Activated CD4-positive, alpha-beta T cell treated with anti-CD3 and anti-CD28 coated beads, Interleukin-2, amount 50 U/mL, for 16 hours (primary cell): Measurements from ENCODE around the gene MRPL39.
A peak's percentile ranks its signal among the peaks of the same experiment; 100 is the strongest.

Source experiments
- DNase-seq: peaks from one replicate; pipeline ENCODE4 v3.0.0-alpha.2; 2020

MRPL39 gene

DNA sequence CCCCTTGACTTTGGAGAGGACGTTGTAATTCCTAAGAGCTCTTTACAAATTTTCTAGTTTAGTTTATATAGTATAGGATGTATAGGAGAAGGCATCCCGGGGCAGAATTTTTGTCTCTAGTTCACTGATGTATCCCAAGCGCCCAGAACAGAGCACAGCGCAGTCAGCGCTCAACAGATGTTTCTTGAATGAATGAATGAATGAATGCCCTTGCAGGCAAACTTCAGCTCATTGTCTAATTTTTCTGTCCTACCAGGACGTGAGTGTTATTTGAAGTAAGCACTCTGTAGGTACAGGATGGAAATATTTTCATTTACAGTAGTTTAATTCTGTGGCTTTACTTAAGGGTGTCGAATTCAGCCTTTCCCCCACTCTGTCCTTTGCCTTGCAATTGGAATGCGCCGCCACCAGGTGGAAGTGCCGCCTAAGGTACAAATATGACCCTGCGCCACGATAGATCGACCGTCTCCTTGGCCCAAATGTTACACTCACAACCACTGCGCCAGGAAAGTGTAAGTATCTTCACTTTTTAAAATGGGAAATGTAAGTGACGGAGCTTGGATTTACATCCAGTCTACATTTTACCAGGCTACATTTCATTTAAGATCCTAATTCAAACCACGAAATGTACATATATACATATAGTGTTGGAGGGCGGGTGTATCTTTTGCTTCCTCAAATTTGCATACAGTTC lies 910 bp upstream of the MRPL39 start:
- peak; percentile 84 for DNase-seq

DNA sequence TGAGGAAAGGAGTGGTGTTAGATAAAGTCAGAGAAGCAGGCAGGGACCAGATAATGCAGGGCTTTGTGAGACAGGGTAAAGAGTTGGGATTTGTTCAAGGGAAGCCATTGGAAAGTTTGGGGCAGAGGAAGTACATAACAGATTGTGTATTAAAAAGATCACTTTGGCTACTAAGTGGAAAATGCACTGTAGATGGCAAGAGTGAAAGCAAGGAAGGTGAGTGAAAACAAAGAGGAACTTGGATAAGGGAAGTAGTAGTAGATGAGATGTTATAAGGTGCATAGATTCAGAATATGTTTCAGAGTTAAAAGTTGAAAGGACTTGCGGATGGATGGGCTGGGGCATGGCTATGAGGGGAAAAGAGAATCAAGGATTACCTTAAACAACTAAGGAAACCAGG lies 17.4 kb downstream of the MRPL39 start:
- no peak for DNase-seq

DNA sequence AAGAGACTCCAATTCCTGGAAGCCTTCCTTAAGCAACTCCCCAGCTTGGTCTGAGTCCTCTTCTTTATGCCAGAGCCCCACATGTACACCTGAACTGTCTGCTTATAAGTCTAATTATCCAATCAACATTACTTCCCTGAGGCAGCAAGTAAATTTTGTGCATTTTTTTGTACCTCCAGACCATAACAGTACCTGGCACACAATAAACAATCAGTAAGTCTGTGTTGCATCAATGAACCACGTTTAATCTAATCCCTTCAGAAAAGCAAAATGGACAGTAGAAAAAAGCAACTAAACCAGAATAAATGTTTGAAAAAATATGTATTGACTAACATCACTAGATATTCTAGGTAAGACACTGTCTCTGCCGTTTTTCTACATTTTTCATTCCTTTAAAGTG lies 20.5 kb downstream of the MRPL39 start:
- no peak for DNase-seq

DNA sequence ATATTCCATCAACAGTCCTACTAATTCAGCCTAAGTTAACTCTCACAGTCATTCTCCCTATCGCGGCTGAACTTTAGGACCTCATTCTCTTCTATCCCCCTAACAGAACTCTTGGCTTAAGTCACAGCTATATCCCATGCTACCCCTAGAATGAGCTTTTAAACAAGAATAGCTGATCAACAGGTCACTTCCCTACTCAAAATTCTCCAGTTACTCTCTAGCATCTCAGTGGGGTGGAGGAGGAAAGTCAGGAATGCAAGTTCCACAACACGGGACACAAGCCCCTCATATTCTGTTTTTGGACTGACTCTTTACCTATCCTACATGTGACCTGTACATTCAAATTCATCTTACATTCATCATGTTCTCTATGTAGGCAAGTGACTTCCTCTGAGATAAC lies 21.0 kb downstream of the MRPL39 start:
- DNase-seq: no peak

DNA sequence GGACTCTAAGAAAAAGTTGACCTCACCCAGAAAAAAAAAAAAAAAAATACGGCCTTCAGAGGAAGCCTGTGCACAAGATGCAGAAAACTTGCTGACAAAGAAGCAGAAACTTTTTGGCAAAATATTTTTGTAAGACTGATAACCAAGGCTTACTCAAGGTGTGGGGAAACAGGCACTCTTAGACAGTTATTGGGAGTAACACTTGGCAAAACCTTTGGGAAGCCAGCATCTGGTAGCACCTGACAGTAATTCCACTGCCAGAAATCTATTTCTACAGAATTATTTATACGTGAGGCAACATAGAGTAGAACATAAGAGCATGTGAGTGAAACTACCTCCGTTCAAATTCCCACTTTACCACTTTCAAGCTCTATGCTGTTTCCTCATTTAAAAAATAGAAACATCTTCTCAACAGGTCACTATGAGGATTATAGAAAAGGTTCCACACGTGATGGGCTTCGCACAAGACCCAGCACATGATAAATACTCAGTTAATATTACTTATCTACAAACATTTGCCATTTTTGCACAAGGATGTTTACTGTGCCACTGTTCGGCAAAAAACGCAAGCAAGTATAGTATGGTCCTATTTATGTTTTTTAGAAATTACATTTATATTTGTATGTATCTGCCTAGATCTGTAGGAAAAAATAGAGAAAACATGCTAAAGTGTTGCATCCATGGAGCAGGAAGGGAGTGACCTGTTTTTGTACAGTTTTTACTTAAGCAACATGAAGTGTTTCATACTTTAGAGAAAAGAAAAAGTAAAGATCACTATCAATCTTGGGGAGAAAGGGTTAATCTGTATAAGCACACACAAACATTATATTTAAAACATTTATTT lies 22.2 kb downstream of the MRPL39 start:
- DNase-seq: no peak

DNA sequence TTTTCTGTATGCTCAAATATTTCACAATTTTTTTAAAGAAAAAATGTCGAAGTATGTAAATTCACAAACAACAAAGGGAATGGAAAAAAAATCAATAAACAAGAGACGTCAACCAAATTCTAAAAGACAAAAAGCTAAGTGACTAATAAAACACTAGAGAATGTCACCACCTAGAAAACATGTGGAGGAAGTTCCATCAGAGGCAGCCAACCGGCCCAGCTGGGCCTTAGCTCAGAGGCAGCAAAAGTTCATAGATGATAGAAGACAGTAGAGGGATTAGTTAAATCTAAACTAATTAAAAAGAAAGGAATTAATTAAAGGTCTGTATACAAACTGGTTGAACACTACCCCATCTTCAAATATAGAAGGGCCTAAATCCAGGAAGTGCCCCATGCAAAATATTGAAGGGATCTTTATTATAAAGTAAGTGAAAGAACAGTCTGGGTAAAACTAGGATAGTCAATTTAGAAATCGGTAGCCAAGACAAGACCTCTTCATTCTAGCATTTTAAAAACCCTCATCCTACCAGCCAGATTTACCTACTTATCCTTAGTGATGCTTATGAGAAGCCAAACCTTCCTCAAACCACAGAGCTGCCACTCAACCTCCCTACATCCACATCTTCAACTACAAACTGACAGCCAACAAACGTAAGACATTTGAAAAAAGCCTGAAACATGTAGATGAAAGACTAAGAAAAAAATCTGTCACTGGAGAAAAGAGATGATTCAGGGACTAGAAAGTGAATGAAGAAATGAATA lies 23.7 kb downstream of the MRPL39 start:
- DNase-seq: no peak

DNA sequence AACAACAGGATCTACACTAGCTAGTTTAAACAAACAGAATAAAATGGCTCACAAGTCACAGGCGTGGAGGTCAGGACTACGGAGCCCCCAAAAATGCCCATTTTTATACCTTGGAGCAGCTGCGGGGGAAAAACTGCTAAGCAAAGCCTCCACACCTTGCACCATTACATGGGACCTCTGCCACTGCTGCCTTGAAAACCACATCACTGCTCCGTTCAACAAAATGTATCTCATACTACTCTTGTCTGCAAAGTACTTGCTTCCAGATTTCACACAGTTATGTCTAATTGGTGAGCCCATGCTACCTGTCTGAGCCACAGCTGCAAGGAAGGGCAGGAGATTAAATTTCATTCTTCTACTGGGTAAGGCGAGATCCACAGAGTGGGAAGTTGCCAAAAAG lies 24.4 kb downstream of the MRPL39 start:
- no peak for DNase-seq

DNA sequence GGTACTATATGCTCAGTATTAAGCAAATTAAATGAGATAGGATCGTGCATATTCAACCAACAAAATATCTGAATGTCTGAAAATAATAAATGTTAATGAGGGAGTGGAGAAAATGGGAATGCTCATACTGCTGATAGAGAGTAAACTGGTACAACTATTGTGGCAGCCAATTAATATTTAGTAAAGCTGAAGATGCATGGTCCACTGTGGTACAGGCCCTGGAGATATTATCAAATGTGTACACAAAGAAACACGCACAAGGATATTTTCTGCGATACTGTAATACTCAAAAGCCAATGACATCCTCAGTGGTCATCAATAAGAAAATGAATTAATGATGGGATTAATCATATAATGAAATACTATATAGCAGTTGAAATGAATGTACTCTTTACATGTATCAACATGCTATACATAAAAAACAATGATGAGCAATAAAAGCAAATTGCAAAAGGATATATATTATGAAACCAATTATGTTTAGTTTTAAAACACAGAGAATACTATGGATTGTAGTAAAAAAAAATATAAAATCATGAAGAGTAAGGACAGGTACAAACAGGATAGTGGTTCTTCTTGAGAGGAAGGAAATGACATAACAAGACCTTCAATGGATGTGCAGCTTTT lies 25.0 kb downstream of the MRPL39 start:
- no peak for DNase-seq

DNA sequence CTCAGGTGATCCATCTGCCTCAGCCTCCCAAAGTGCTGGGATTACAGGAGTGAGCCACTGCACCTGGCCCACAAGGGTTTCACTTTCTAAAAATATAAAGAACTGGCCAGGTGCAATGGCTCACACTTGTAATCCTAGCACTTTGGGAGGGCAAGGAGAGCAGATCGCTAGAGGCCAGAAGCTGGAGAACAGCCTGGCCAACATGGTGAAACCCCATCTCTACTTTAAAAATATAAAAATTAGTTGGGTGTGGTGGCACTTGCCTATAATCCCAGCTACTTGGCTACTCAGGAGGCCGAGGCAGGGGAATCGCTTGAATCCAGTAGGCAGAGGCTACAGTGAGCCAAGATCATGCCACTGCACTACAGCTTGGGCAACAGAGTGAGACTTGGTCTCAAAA lies 25.7 kb downstream of the MRPL39 start:
- DNase-seq: no peak

DNA sequence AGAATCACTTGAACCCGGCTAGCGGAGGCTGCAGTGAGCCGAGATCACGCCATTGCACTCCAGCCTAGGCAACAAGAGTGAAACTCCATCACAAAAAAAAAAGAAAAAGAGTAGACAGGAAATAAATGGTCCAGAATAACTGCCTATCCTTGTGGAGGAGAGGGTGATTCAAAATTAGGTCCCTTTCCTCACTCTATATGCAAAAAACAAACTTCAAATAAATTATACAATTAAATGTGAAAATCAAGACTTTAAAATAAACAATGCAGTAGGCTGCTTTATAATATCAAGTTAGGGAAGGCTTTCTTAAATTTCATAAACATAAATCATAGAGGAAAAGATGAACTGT lies 26.4 kb downstream of the MRPL39 start:
- DNase-seq: no peak

DNA sequence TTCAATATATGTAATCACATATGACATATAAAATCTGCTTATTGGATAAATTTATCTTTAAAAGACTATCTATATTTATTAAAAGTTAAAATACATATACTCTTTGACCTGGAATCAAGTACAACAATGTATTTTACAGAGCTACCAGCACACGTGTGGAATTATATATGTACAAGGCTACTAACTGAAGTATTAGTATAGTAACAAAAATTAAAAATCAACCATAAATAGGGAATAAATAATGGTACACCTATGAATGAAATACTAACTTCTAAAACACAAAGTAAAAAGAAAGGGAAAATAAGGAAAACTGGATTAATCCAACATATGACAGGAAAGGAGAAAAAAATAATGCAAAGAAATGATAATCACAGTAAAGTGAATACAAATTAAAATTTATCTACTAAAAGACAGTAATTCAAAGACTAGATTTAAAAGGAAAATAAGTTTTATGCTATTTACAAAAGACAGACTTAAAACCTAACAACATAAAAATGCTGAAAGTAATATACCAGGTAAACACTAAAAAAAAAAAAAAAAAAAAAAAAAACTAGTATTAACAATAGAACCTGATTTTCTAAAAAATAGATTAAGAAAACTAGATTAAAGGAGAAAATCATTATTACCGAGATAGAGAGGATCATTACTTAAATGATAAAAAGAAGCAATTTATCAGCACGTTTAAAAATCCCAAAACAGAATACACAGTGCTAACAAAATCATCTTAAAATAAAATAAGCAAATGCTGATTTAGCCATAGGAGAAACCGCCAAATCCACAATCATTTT lies 27.9 kb downstream of the MRPL39 start:
- DNase-seq: no peak

DNA sequence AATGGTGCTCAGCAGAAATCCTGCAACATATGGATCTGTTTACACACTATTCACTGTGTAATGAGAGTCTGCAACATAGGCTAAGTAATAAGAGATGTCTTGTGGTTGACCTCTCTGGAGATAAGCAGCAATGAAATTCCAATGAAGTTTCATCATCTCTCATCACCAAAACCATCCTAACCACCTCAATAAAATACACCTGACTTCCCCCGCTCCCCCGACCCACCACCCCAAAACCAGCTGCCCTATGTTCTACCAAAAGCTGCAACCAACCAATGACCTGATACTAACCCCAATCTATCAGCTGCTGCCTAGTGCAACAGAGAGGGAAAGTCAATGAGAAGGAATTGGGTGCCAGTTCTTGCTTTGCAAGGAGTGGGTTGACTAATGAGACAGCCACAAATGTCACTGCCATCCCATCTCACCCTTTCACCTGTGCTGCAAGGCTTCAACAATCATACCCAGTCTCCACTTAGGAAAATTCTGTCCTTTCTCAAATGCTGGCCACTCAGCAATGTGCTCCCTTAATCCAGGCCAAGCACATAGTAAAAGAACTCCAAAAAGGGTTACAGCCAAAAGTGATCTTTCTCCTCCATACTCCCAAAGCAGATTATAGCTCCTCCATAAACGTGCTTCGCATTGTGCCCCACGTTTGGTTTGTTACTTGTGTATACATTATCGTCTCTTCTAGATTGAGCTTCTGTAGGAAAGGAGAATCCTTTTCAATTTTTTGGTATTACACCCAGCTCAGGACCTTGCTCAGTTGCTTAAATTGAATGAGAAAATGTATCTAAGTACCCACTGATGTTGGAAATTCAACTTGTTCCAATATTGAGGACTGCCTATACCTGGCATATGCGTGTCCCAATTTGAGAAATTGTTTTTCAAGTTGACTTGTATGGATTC lies 29.0 kb downstream of the MRPL39 start:
- peak; percentile 74 for DNase-seq

DNA sequence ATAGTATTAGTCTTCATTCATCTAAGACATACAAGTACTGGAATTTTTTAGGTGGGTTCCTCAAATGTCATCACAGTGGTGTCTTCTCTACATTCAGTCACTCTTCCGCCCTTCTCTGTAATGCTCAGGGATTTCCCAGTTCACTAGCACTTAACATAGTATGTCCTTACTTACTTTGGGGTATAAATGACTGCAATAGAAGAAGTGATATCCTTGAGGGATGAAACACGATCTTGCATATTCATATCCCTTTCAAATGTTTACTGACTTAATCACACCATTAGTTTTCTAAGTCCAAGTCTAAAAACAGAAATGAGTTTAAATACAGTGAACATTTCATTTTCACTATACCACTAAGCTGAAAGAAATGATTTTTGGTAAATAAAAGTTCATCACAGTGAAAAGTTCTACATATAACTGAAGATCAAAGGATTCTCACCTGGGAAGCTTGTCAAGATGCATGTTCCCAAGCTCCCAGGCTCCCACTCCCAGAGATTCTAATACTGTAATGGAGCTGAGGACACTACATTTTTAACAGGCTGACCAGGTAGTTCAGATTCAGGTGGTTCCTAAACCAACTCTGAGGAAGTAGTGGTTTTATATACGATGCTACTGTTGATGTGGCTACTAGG lies 29.7 kb downstream of the MRPL39 start:
- DNase-seq: no peak

DNA sequence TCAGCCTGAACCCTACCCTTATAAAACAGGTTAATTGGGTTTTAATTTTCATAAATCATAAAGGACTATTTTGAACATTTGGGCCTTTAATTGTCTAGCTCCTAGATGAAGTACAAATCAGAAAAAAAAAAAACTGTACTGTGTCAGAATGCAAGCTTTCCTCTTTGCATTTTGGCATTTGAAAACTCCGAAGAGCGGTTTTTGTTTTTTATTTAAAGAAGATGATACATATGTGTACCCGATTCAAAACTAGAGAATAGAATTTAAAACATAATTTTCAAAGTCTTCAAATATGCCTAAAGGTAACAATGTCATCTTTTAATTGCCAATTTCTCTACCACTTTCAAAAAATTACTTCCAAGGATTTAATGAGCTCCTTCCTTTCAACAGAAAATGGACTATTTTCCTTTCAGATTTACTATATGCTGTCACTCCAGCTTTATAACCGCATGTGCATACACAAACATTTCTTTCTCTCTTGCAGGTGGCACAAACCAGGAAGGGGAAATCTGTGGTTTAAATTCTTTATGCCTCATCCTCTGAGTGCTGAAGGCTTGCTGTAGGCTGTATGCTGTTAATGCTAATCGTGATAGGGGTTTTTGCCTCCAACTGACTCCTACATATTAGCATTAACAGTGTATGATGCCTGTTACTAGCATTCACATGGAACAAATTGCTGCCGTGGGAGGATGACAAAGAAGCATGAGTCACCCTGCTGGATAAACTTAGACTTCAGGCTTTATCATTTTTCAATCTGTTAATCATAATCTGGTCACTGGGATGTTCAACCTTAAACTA lies 33.7 kb downstream of the MRPL39 start:
- peak; percentile 87 for DNase-seq

DNA sequence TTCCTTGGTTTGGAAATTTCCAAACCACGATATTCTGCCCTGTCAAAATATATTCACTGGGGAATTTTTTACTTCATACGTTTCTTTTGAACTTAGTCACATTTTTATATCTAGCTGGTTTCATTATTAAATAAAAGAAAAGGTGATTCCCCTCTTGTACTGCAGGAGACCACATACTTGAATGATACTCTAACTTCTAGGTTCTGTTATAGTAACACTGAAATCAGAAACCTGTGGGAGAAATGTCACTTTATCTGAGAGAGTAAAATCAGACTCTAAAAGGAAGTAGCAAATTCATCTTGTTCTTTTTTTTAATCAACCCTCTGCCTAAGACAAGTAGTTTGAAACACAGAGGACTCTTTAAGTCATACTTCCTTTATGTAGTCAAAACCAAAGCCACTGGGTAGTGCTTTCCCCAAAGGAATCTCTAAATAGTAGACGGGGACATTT lies 34.4 kb downstream of the MRPL39 start:
- peak; percentile 88 for DNase-seq

DNA sequence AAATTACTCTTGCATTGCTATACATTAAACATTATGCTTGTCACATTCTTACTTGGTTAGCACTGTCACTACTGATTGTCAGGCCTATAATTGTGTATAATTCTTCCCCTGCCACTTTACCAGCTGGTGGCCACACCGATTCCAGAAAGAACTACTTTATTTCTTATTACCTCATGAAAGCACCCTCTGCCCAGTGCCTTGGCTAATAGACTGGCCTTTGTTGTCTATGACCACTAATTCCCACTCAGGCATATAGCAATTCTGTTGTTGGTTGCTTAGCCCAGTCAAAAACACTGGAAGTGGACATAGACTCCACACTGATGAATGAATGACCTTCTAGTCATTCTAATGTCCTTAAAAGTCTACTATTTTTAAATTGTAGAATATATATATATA lies 35.6 kb downstream of the MRPL39 start:
- no peak for DNase-seq

DNA sequence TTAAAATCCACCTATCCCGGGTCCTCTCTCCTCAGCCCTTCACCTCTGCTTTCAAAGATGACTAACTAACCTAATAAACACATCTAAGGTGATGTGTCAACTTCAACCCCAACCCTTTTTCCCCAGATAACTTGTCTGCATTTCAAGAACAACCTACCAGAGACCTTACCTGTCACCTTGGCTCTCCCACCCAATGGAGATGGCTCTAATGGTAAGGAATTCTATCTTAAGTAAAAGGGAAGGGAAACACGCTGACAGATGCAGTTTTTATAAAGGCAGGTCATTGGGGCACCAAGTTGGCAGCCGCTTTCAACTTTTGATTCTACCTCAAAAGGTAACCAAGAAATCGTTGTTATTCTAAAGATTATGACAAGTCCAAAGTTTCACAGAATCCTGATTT lies 37.6 kb downstream of the MRPL39 start:
- DNase-seq: no peak

DNA sequence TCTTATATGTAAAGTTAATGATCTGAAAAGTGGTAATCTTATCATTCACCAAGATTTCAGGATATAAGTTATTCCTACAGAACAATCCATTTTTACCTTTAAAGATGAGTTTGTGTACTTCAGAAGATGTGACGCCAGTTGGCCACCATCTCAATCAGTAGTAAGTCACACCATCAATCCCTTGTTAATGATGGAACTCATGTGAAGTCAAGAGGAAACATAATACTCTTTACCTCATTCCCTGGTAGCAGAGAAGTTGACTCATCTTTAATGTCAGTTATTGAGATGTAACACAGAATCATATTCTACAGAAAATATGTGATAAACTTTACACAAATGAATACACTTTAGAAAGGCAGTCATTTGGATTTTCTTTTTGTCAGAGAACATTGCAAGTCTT lies 38.2 kb downstream of the MRPL39 start:
- DNase-seq: no peak

DNA sequence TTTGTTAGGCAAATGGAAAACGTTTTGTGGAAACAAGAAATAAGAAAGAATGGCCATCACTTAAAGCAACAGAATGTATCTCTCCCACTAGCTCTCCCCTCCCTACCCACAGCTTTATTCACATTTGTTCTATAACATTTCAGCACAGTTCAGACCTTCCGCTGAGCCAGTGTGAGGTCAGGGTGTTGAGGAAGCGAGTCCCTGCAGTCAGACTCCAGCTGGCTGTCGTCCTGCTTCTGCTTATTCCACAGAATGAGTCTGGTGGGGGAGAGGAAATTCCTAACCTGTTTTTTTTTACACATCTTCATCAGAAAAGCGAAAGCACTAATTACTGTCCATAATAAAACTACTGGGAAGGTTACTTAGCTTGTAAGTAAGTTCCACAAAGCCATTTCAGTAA lies 39.0 kb downstream of the MRPL39 start:
- DNase-seq: no peak

DNA sequence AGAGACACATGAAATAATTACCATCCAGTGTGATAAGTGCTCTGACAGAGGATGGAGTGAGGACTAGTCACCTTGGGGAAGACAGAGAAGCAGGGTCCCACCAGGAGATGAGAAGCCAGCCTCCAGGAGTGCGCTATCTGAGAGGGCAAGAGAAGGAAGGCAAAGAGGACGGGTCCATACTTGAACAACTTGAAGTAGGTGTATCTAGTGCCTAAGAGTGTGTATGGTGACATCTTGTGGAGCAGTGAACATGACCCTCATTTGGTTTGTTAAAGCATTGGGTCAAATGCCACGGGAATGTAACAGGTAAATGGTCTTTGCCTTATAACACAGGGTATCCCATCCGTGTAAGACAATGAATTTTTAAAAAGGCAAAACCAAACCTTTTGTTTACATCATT lies 39.8 kb downstream of the MRPL39 start:
- DNase-seq: no peak
